Measurements from ENCODE around the gene PSMD3. TPM values are rescaled to one million over a fixed set of nuclear protein-coding genes. Genes with fewer than 3 reads are reported as not detected.

Gene PSMD3
- total RNA-seq, 1 experiment from 2014 or later: 174 TPM

- H3K36me3 Mint-ChIP-seq (ENCODE audit: insufficient read depth in 1 of 3, low read depth in 3 of 3): no peaks in the 10 kb centered on the region
- Histone ChIP-seq H3K18ac (ENCODE audit: insufficient read length, low read depth, low read length) (no peak overlapping the region), H3K4me2 (ENCODE audit: insufficient read depth, insufficient read length, low read length) (no peak overlapping the region), H2BK5ac (ENCODE audit: insufficient read length, low read length) (no peak overlapping the region), H4K5ac (ENCODE audit: insufficient read length, low read depth, low read length) (no peak overlapping the region), H2AFZ (ENCODE audit: low read length) (no peak overlapping the region), H4K91ac (ENCODE audit: insufficient read length, low read depth, low read length) (no peak overlapping the region), H2BK120ac (ENCODE audit: low read depth, low read length, poor library complexity, severe bottlenecking) (no peak overlapping the region), H3K79me1 (ENCODE audit: insufficient read depth, low read depth, low read length, poor library complexity, severe bottlenecking) (no peaks in the 10 kb centered on the region), H3K27ac (ENCODE audit: insufficient read length, low read depth, low read length) (no peak overlapping the region), H3T11ph (ENCODE audit: low read length) (no peak overlapping the region), H2BK15ac (ENCODE audit: low read depth, low read length) (no peak overlapping the region), H3K56ac (ENCODE audit: insufficient read length, low read depth, low read length) (no peak overlapping the region), H3K4ac (ENCODE audit: low read depth, low read length) (no peak overlapping the region), H4K8ac (replicated peaks; ENCODE audit: insufficient read length, low read depth, low read length) (no peak overlapping the region), H3K23me2 (ENCODE audit: insufficient read length, low read depth, low read length, poor library complexity, severe bottlenecking) (no peaks in the 10 kb centered on the region), H4K20me1 (ENCODE audit: control insufficient read depth, insufficient read depth, insufficient read length) (no peaks in the 10 kb centered on the region), H3K9ac (ENCODE audit: extremely low read depth, insufficient read length, low read length) (no peak overlapping the region), H3K23ac (ENCODE audit: insufficient read length, low read depth, low read length) (no peak overlapping the region), H2BK20ac (ENCODE audit: low read depth, low read length, poor library complexity, severe bottlenecking) (no peak overlapping the region), H2BK12ac (ENCODE audit: insufficient read length, low read depth, low read length) (no peak overlapping the region), H3K14ac (ENCODE audit: insufficient read depth, low read length) (no peak overlapping the region), H3K79me2 (ENCODE audit: insufficient read depth, low read length) (no peaks in the 10 kb centered on the region), H3K4me1 (ENCODE audit: insufficient read depth, low read length) (no peaks in the 10 kb centered on the region; the same call in none of the 2 replicates), H3K9me3 (ENCODE audit: control insufficient read depth, low read depth, low read length) (no peaks in the 10 kb centered on the region), H3K27me3 (ENCODE audit: insufficient read depth, low read length) (no peaks in the 10 kb centered on the region; the same call in 1 of the 2 replicates), H2AK5ac (ENCODE audit: insufficient read length, low read length) (no peak overlapping the region)
- peaks cover 42% of the 10 kb centered on the region for H3K27me3 Mint-ChIP-seq (ENCODE audit: low read depth)
- no peaks in the 10 kb centered on the region; a peak in 1 of 5 replicates for H3K9me3 Mint-ChIP-seq
- no peak overlapping the region for H3K4me3 Mint-ChIP-seq
- WGBS (ENCODE audit: extremely low coverage, insufficient read length, low lambda C conversion rate): no CpG with 5 or more reads among the region's 3 CpGs
- 0 out of 4 replicates have a peak, but pooled peaks cover 0 to 3% of the 10 kb centered on the region in 2 experiments for H3K4me1 Mint-ChIP-seq
- no peak overlapping the region for H3K27ac Mint-ChIP-seq
- DNase-seq: no peak
- TF ChIP-seq, protein P1, sequence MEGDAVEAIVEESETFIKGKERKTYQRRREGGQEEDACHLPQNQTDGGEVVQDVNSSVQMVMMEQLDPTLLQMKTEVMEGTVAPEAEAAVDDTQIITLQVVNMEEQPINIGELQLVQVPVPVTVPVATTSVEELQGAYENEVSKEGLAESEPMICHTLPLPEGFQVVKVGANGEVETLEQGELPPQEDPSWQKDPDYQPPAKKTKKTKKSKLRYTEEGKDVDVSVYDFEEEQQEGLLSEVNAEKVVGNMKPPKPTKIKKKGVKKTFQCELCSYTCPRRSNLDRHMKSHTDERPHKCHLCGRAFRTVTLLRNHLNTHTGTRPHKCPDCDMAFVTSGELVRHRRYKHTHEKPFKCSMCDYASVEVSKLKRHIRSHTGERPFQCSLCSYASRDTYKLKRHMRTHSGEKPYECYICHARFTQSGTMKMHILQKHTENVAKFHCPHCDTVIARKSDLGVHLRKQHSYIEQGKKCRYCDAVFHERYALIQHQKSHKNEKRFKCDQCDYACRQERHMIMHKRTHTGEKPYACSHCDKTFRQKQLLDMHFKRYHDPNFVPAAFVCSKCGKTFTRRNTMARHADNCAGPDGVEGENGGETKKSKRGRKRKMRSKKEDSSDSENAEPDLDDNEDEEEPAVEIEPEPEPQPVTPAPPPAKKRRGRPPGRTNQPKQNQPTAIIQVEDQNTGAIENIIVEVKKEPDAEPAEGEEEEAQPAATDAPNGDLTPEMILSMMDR (conservative IDR thresholded peaks at IDR 0.05): no peak
Observed at GRCh38 chr17:39972271-39972670, 8.3 kb upstream of the PSMD3 start.
